LNCAP (cell line): ENCODE data around the gene BRPF3.
A peak's percentile ranks its signal among the peaks of the same experiment; 100 is the strongest.

Experiments
- CTCF ChIP-seq: fragments of 450-650 bp; IDR thresholded peaks from 2 replicates; pipeline ENCODE4 v1.5.1; 2017; ENCODE audit warnings: mild to moderate bottlenecking

Gene BRPF3

DNA sequence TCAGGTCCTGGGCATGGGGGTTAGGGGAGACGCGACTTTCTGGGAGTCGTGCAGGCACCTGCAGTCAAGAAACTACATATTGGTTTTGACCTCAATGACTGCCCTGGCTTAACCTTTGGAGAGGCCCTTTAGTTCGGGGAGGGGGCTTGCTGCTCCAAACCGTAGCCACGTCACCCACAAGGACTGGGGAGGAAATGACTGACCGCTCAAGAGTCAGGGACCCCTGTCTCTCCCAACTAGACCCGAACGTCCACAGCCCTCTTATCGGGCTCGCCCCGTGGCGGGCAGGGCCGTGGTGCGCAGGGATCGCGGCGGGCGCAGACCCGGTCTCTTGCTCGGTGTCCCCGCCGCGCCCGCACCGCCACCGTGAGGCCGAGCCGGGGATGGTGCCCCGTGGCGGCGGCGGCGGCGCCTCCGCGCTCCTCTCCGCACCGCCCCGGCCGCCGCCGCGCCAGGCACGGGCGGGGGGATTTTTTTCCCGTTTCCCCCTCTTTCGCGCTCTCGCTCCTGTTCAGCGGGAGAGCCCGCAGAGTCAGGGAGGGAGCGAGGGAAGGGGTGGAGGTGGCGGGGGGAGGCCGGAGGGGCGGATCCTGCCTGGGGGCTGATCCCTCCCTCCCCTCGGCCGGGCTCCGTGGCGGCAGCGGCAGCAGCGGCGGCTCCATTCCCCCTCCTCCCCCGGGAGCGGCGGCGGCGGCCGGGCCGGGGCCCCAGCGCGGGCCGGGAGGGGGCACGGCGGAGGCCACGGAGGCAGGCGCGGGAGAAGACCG is at the start of gene BRPF3:
TSS of gene BRPF3 (plus strand) at position 632 of the 767 bp plus-strand sequence. CDS start 3,579 bp downstream, outside the sequence.
- TF ChIP-seq CTCF, result peak; percentile 67

DNA sequence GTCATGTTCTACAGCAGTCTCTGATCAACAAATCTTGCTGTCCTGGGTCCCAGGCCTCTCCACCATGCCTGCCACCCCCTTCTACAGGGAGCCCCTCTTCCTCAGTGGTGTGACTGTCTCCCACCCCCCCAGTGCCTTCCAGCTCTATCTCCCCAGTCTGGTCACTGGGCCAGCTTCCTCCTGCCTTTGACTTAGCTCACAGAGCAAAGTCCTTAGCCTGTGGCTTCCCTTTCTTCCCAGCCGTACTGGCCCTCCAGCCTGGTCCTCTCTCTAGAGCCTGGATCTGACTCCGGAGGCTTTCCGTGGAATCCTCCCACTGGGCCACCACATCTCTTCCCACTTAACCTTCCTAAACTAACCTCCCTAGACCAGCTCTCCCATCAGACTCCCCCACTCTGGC is 49.2 kb upstream of the BRPF3 start:
- no peak for TF ChIP-seq CTCF

DNA sequence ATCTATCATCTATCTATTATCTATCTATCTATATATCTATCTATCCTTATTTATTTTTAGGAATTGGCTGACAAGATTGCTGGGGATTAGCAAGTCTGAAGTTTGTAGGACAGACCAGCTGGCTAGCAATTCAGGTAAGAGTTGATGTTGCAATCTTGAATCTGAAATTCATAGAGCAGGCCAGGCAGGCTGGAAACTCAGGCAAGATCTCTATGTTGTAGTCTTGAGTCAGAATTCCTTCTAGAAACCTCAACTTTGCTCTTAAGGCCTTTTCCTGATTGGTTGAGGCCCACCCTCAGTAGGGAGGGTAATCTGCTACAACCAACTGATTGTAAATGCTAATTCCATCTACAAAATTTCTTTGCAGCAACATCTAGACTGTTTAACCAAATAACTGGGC is 47.1 kb upstream of the BRPF3 start:
- TF ChIP-seq CTCF, result no peak

- TF ChIP-seq CTCF, result no peak
Observed at GRCh38 chr6:36150283-36150682, 46.3 kb upstream of the BRPF3 start.

GRCh38 chr6:36154286-36154685 is 42.3 kb upstream of the BRPF3 start:
- TF ChIP-seq CTCF, result no peak

DNA sequence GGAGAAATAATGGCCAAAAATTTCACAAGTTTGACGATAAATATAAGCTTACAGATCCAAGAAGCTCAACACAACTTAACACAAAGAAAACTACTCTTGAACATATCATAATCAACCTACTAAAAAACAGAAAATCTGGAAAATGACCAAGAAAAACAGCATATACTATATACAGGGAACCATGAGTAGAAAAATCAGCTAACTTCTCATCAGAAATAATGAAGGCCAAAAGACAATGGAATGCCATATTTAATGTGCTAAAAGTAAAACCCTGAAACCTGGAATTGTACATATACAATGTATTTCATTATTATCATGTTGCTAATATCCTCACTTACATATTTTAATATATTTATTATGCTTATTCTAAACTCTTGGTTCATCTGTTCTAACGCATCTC is 40.9 kb upstream of the BRPF3 start:
- TF ChIP-seq CTCF, result no peak

DNA sequence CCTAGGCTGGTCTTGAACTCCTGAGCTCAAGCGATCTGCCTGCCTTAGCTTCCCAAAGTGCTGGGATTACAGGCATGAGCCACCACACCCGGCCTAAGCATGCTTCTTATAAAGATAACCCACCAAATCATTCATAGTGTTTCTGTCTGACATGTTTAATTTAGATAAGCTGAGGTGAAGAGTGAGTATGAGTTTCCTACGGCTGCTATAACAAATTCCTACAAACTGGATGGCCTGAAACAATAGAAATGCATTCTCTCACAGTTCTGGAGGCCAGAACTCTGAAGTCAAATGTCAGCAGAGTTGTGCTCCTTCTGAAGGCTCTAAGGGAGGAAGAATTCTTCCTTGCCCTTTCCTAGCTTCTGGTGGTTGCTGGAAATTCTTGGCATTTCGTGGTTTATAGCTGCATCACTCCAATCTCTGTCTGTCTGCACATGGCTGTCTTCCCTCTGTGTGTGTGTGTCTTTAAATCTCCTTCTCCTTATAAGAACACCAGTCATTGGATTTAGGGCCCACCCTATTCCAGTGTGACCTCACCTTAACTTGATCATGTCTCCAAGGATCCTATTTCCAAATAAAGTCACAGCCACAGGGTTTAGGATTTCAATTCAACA is 36.3 kb upstream of the BRPF3 start:
- TF ChIP-seq CTCF, result no peak
